ENCODE measurements around the gene RGS13. TPM values are rescaled to one million over a fixed set of nuclear protein-coding genes. Genes with fewer than 3 reads are reported as not detected.

RGS13 gene
- total and polyA plus RNA-seq, 10 of the 15 experiments (the other 5 are each of a cell fraction or from before 2014, with no cell fraction given): 0.23 to 16.0 (median 0.36) TPM; not detected in 1

DNA sequence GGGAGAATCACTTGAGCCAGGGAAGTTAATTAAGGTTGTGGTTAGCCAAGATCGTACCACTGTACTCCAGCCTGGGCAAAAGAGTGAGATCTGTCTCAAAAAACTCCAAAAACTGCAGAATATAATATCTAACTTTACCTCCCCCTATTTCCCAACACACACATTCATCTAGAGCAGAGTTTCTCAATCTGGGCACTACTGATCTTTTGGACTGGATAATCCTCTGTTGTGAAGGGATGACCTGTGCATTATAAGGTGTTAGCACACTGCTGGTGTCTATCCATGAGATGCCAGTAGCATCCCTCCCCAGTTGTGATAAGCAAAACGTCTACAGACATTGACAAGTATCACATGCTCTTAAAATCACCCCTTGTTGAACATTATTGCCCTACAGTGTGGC is 61.8 kb downstream of the RGS13 start:
- POLR2A ChIA-PET: interaction anchor here (0.6 kb wide), 1 partner anchor 42 kb away, joined by 3 read pairs; no protein-coding TSS in a partner anchor
- no peak overlapping the region for H2AFZ ChIP-seq (ENCODE audit: control insufficient read depth, low read depth, low read length)
- H3K9ac ChIP-seq (ENCODE audit: control insufficient read depth, insufficient read depth, low read length): no peak overlapping the region
- BruUV-seq (replicated peaks): no TSS peak
- no peaks in the 10 kb centered on the region for H3K4me1 ChIP-seq (ENCODE audit: control insufficient read depth, insufficient read depth, low read length)
- WGBS (ENCODE audit: insufficient coverage, insufficient replicate concordance, low lambda C conversion rate, missing lambda C conversion rate): 0% methylated on average over 2 of the region's 2 CpGs
- SMC1A ChIA-PET (ENCODE audit: uncharacterized antibody, unreplicated experiment): interaction anchor here (0.6 kb wide), 1 partner anchor 31 kb away, joined by 4 read pairs; no protein-coding TSS in a partner anchor
- CTCF ChIA-PET: no interaction called here
- no peak overlapping the region for H3K4me3 ChIP-seq
- no peaks in the 10 kb centered on the region for H3K79me2 ChIP-seq (ENCODE audit: control insufficient read depth, insufficient read depth, low read length)
- H3K36me3 ChIP-seq (ENCODE audit: control insufficient read depth in 2 of 2, insufficient read depth in 2 of 2, low read length in 1 of 2): no peaks in the 10 kb centered on the region
- H3K9me3 ChIP-seq (replicated peaks; ENCODE audit: control insufficient read depth, insufficient read depth, low read length): no peaks in the 10 kb centered on the region; the same call in 2 of the 3 replicates
- H3K27me3 ChIP-seq (replicated peaks in 1 of 2; ENCODE audit: control insufficient read depth in 2 of 2, insufficient read depth in 2 of 2, low read length in 1 of 2): no peaks in the 10 kb centered on the region; a peak in 1 of 4 replicates
- FAIRE-seq (no peak), ATAC-seq (no peak), DNase-seq (ENCODE audit: low read depth, low spot score) (no peak)
- no peak overlapping the region for H3K4me2 ChIP-seq (ENCODE audit: control insufficient read depth, insufficient read depth)
- RAD21 ChIA-PET (ENCODE audit: unreplicated experiment): no interaction called here
- intact Hi-C loops (cut with micrococcal nuclease; ENCODE audit: unreplicated experiment) (no loop called here), in situ Hi-C loops (cut with MboI) (no loop called here)
- no peaks in the 10 kb centered on the region for H4K20me1 ChIP-seq (ENCODE audit: control insufficient read depth, insufficient read depth)
- no peak overlapping the region for H3K27ac ChIP-seq (ENCODE audit: control insufficient read depth, insufficient read depth)
- TF ChIP-seq ZSCAN29 (IDR thresholded peaks at IDR 0.05): no peak
- TF ChIP-seq ZNF24 (IDR thresholded peaks at IDR 0.05): no peak
- TF ChIP-seq, protein P1, sequence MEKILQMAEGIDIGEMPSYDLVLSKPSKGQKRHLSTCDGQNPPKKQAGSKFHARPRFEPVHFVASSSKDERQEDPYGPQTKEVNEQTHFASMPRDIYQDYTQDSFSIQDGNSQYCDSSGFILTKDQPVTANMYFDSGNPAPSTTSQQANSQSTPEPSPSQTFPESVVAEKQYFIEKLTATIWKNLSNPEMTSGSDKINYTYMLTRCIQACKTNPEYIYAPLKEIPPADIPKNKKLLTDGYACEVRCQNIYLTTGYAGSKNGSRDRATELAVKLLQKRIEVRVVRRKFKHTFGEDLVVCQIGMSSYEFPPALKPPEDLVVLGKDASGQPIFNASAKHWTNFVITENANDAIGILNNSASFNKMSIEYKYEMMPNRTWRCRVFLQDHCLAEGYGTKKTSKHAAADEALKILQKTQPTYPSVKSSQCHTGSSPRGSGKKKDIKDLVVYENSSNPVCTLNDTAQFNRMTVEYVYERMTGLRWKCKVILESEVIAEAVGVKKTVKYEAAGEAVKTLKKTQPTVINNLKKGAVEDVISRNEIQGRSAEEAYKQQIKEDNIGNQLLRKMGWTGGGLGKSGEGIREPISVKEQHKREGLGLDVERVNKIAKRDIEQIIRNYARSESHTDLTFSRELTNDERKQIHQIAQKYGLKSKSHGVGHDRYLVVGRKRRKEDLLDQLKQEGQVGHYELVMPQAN (conservative IDR thresholded peaks at IDR 0.05): no peak
- no peak for TF ChIP-seq NR2F1 (conservative IDR thresholded peaks at IDR 0.05)
- TF ChIP-seq JUND (IDR thresholded peaks at IDR 0.05; ENCODE audit: low read depth, low read length): no peak
- no peak for TF ChIP-seq PML (IDR thresholded peaks at IDR 0.05; ENCODE audit: low read length)
- TF ChIP-seq, protein P2, sequence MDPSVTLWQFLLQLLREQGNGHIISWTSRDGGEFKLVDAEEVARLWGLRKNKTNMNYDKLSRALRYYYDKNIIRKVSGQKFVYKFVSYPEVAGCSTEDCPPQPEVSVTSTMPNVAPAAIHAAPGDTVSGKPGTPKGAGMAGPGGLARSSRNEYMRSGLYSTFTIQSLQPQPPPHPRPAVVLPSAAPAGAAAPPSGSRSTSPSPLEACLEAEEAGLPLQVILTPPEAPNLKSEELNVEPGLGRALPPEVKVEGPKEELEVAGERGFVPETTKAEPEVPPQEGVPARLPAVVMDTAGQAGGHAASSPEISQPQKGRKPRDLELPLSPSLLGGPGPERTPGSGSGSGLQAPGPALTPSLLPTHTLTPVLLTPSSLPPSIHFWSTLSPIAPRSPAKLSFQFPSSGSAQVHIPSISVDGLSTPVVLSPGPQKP (IDR thresholded peaks at IDR 0.05; ENCODE audit: low read depth, low read length): no peak
- no peak for TF ChIP-seq TAF1 (IDR thresholded peaks at IDR 0.05; ENCODE audit: borderline replicate concordance, low read depth, low read length)
- no peak for TF ChIP-seq POLR2AphosphoS5 (IDR thresholded peaks at IDR 0.05; ENCODE audit: low read length)
- no peak for TF ChIP-seq POU2F2 (IDR thresholded peaks at IDR 0.05; ENCODE audit: borderline replicate concordance, low read depth, low read length)
- no peak for TF ChIP-seq KAT2A (conservative IDR thresholded peaks at IDR 0.05; ENCODE audit: control insufficient read depth, low read depth, low read length)
- no peak for TF ChIP-seq HDGF (IDR thresholded peaks at IDR 0.05)
- TF ChIP-seq, protein P3, sequence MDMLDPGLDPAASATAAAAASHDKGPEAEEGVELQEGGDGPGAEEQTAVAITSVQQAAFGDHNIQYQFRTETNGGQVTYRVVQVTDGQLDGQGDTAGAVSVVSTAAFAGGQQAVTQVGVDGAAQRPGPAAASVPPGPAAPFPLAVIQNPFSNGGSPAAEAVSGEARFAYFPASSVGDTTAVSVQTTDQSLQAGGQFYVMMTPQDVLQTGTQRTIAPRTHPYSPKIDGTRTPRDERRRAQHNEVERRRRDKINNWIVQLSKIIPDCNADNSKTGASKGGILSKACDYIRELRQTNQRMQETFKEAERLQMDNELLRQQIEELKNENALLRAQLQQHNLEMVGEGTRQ (IDR thresholded peaks at IDR 0.05; ENCODE audit: borderline replicate concordance, low read depth, low read length): no peak
- TF ChIP-seq CBX3 (IDR thresholded peaks at IDR 0.05; ENCODE audit: borderline replicate concordance, low read depth): no peak
- no peak for TF ChIP-seq SUZ12 (IDR thresholded peaks at IDR 0.05; ENCODE audit: unreplicated experiment)
- no peak for TF ChIP-seq SIX5 (IDR thresholded peaks at IDR 0.05; ENCODE audit: low read depth, low read length, severe bottlenecking)
- TF ChIP-seq, protein P4, sequence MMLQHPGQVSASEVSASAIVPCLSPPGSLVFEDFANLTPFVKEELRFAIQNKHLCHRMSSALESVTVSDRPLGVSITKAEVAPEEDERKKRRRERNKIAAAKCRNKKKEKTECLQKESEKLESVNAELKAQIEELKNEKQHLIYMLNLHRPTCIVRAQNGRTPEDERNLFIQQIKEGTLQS (IDR thresholded peaks at IDR 0.05; ENCODE audit: borderline replicate concordance, extremely low read depth, low read depth, low read length): no peak
